HepG2 (cell line): ENCODE measurements around the gene GNAL. TPM values are rescaled to one million over a fixed set of nuclear protein-coding genes. Genes with fewer than 3 reads are reported as not detected.

Experiments used
- ATAD3A ChIP-seq: sonication (generic); formaldehyde crosslinking; IDR thresholded peaks from 2 replicates; pipeline ENCODE4 v1.4.0; 2020; ENCODE audit warnings: missing genetic modification reagents
- HOXA9 ChIP-seq: sonication (generic); formaldehyde crosslinking; IDR thresholded peaks from 2 replicates; pipeline ENCODE4 v1.8.1; 2022; ENCODE audit warnings: missing genetic modification reagents, mild to moderate bottlenecking, moderate library complexity, borderline replicate concordance
- LBX2 ChIP-seq: sonication (generic); formaldehyde crosslinking; IDR thresholded peaks from 2 replicates; pipeline ENCODE4 v1.5.0; 2020; ENCODE audit warnings: missing genetic modification reagents, mild to moderate bottlenecking, borderline replicate concordance
- NR3C1 ChIP-seq: sonication (generic); formaldehyde crosslinking; IDR thresholded peaks from 2 replicates; pipeline ENCODE4 v1.4.0; 2020; ENCODE audit warnings: missing genetic modification reagents
- SMAD9 ChIP-seq: sonication (generic); formaldehyde crosslinking; IDR thresholded peaks from 2 replicates; pipeline ENCODE4 v1.5.1; 2020; ENCODE audit warnings: mild to moderate bottlenecking, missing genetic modification reagents
- SP4 ChIP-seq: sonication (generic); formaldehyde crosslinking; IDR thresholded peaks from 2 replicates; pipeline ENCODE4 v1.8.1; 2023; ENCODE audit warnings: mild to moderate bottlenecking, missing genetic modification reagents
- SUZ12 ChIP-seq: fragments of 150-350 bp; IDR thresholded peaks from 2 replicates; pipeline ENCODE4 v1.6.1; 2014; ENCODE audit warnings: low read depth, low read length
- TBX2 ChIP-seq: sonication (generic); formaldehyde crosslinking; IDR thresholded peaks from 2 replicates; pipeline ENCODE4 v1.5.0; 2020; ENCODE audit warnings: missing genetic modification reagents, mild to moderate bottlenecking, borderline replicate concordance
- THRA ChIP-seq: sonication (generic); formaldehyde crosslinking; IDR thresholded peaks from 2 replicates; pipeline ENCODE4 v1.4.0; 2020; ENCODE audit warnings: missing genetic modification reagents, borderline replicate concordance
- TRIM24 ChIP-seq: sonication (generic); formaldehyde crosslinking; IDR thresholded peaks from 2 replicates; pipeline ENCODE4 v1.8.0; 2022; ENCODE audit warnings: mild to moderate bottlenecking, missing genetic modification reagents
- ZBTB25 ChIP-seq: IDR thresholded peaks from 2 replicates; pipeline ENCODE4 v1.6.1; 2018; ENCODE audit warnings: missing genetic modification reagents
- ZBTB42 ChIP-seq: sonication (generic); formaldehyde crosslinking; IDR thresholded peaks from 2 replicates; pipeline ENCODE4 v1.5.0; 2020; ENCODE audit warnings: mild to moderate bottlenecking, missing genetic modification reagents
- ZFP36 ChIP-seq: fragments of 150-350 bp; IDR thresholded peaks from 2 replicates; pipeline ENCODE4 v1.6.1; 2018; ENCODE audit warnings: borderline replicate concordance, low read length, low read depth; ENCODE audit not compliant: partially characterized antibody
- ZNF563 ChIP-seq: sonication (generic); formaldehyde crosslinking; IDR thresholded peaks from 2 replicates; pipeline ENCODE4 v1.8.0; 2022; ENCODE audit warnings: mild to moderate bottlenecking, moderate library complexity, missing genetic modification reagents
- ZNF773 ChIP-seq: sonication (generic); formaldehyde crosslinking; IDR thresholded peaks from 2 replicates; pipeline ENCODE4 v1.4.0; 2020; ENCODE audit warnings: missing genetic modification reagents, borderline replicate concordance
- ZNF784 ChIP-seq: sonication (generic); formaldehyde crosslinking; IDR thresholded peaks from 2 replicates; pipeline ENCODE4 v1.5.1; 2020; ENCODE audit warnings: missing genetic modification reagents, mild to moderate bottlenecking, borderline replicate concordance
- ZSCAN12 ChIP-seq: sonication (generic); formaldehyde crosslinking; IDR thresholded peaks from 2 replicates; pipeline ENCODE4 v1.9.0; 2021; ENCODE audit warnings: mild to moderate bottlenecking, missing genetic modification reagents
- polyA plus RNA-seq, 8 experiments: library from polyadenylated mRNA; depleted of rRNA in 3 of 8; stranded (reverse) in 7 of 8; unstranded in 1 of 8; fragments of >200 nt; fragmentation: Illumina TruSeq in 4 of 8; extraction: Trizol in 4 of 8; gene quantifications; 2 replicates each; pipeline versions ENCODE4 v1.2.1 to v1.2.3, GENCODE V29; 2011 to 2016; ENCODE audit warnings: low read depth in 4 of 8, missing spikeins in 1 of 8, mixed read lengths in 1 of 8; ENCODE audit not compliant: insufficient read depth in 1 of 8
- total RNA-seq, 5 experiments: library from RNA; depleted of rRNA; stranded (reverse); fragments of >200 nt; fragmentation: Illumina TruSeq; extraction: Trizol; gene quantifications; 2 replicates each; pipeline ENCODE4 v1.2.3, GENCODE V29; 2016; ENCODE audit warnings: low read depth in 1 of 5
- TF ChIP-seq, protein P1 (sequence below): sonication (generic); formaldehyde crosslinking; IDR thresholded peaks from 2 replicates; pipeline ENCODE4 v1.4.0; 2020; ENCODE audit warnings: missing genetic modification reagents
- TF ChIP-seq, protein P2 (sequence below): IDR thresholded peaks from 2 replicates; pipeline ENCODE4 v1.6.1; 2016; ENCODE audit warnings: mild to moderate bottlenecking
- TF ChIP-seq, protein P3 (sequence below): sonication (generic); formaldehyde crosslinking; IDR thresholded peaks from 2 replicates; pipeline ENCODE4 v1.5.1; 2020; ENCODE audit warnings: missing genetic modification reagents, mild to moderate bottlenecking, borderline replicate concordance

The GNAL gene
- total and polyA plus RNA-seq, 2 of the 13 experiments (the other 11 are each of a cell fraction or from before 2014, with no cell fraction given), result 0.87 to 1.4 TPM

- TF ChIP-seq SP4 (no peak), ZSCAN12 (CRISPR knock-in tag) (no peak), TRIM24 (no peak), LBX2 (CRISPR knock-in tag) (no peak), ZFP36 (no peak), ZNF563 (CRISPR knock-in tag) (no peak), HOXA9 (no peak), SUZ12 (no peak), ZBTB25 (CRISPR knock-in tag) (no peak), ZBTB42 (CRISPR knock-in tag) (no peak), TBX2 (CRISPR knock-in tag) (peak; percentile 56), NR3C1 (CRISPR knock-in tag) (no peak), THRA (CRISPR knock-in tag) (0 out of 2 replicates have a peak, but pooled peaks have one; percentile 14), ZNF784 (no peak), ATAD3A (CRISPR knock-in tag) (no peak), SMAD9 (CRISPR knock-in tag) (no peak), ZNF773 (CRISPR knock-in tag) (no peak)
- TF ChIP-seq, protein P1, sequence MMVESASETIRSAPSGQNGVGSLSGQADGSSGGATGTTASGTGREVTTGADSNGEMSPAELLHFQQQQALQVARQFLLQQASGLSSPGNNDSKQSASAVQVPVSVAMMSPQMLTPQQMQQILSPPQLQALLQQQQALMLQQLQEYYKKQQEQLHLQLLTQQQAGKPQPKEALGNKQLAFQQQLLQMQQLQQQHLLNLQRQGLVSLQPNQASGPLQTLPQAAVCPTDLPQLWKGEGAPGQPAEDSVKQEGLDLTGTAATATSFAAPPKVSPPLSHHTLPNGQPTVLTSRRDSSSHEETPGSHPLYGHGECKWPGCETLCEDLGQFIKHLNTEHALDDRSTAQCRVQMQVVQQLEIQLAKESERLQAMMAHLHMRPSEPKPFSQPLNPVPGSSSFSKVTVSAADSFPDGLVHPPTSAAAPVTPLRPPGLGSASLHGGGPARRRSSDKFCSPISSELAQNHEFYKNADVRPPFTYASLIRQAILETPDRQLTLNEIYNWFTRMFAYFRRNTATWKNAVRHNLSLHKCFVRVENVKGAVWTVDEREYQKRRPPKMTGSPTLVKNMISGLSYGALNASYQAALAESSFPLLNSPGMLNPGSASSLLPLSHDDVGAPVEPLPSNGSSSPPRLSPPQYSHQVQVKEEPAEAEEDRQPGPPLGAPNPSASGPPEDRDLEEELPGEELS (CRISPR knock-in tag), result peak; percentile 47; the same call in 1 of the 2 replicates
- TF ChIP-seq, protein P2, sequence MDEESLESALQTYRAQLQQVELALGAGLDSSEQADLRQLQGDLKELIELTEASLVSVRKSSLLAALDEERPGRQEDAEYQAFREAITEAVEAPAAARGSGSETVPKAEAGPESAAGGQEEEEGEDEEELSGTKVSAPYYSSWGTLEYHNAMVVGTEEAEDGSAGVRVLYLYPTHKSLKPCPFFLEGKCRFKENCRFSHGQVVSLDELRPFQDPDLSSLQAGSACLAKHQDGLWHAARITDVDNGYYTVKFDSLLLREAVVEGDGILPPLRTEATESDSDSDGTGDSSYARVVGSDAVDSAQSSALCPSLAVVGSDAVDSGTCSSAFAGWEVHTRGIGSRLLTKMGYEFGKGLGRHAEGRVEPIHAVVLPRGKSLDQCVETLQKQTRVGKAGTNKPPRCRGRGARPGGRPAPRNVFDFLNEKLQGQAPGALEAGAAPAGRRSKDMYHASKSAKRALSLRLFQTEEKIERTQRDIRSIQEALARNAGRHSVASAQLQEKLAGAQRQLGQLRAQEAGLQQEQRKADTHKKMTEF (CRISPR knock-in tag), result peak; percentile 42
- TF ChIP-seq, protein P3, sequence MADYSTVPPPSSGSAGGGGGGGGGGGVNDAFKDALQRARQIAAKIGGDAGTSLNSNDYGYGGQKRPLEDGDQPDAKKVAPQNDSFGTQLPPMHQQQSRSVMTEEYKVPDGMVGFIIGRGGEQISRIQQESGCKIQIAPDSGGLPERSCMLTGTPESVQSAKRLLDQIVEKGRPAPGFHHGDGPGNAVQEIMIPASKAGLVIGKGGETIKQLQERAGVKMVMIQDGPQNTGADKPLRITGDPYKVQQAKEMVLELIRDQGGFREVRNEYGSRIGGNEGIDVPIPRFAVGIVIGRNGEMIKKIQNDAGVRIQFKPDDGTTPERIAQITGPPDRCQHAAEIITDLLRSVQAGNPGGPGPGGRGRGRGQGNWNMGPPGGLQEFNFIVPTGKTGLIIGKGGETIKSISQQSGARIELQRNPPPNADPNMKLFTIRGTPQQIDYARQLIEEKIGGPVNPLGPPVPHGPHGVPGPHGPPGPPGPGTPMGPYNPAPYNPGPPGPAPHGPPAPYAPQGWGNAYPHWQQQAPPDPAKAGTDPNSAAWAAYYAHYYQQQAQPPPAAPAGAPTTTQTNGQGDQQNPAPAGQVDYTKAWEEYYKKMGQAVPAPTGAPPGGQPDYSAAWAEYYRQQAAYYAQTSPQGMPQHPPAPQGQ (CRISPR knock-in tag), result no peak
Measured at GRCh38 chr18:11857177-11857887, 168.3 kb downstream of the GNAL start (continued).
